Fibroblast of villous mesenchyme (primary cell): ENCODE measurements around the gene TNF. TPM values are rescaled to one million over a fixed set of nuclear protein-coding genes. Genes with fewer than 3 reads are reported as not detected.

ENCODE experiments used
- DNase-seq: peaks from one replicate; pipeline ENCODE4 v3.0.0-alpha.2; 2010; ENCODE audit warnings: low read depth
- H3K4me3 ChIP-seq: 2 replicates; pipeline ENCODE4 v1.5.1; 2011; ENCODE audit warnings: low read depth, mild to moderate bottlenecking, low read length
- CTCF ChIP-seq: IDR thresholded peaks from 2 replicates; pipeline ENCODE4 v1.5.1; 2012; ENCODE audit warnings: low read depth, mild to moderate bottlenecking, low read length; ENCODE audit not compliant: insufficient read depth
- total RNA-seq: library from RNA; depleted of rRNA; stranded (reverse); fragments of >200 nt; gene quantifications from 2 replicates; pipeline ENCODE4 v1.2.3, GENCODE V29; 2012

TNF gene
- total RNA-seq, 1 donor: under 0.01 TPM

GRCh38 chr6:31535538-31536324 lies 39.6 kb upstream of the TNF start:
- H3K4me3 ChIP-seq: no peak overlapping the region
- TF ChIP-seq CTCF: no peak
- DNase-seq: no peak

- H3K4me3 ChIP-seq: peak overlapping the region; percentile 73
- DNase-seq: no peak
- no peak for TF ChIP-seq CTCF
These were observed 36.5 kb upstream of the TNF start for GRCh38 chr6:31538805-31539400.

GRCh38 chr6:31540640-31541039 lies 34.7 kb upstream of the TNF start:
- H3K4me3 ChIP-seq: peak overlapping the region; percentile 73
- no peak for DNase-seq
- no peak for TF ChIP-seq CTCF

GRCh38 chr6:31541059-31541657 lies 34.2 kb upstream of the TNF start:
- DNase-seq: peak; percentile 76
- peak overlapping the region; percentile 73 for H3K4me3 ChIP-seq
- TF ChIP-seq CTCF: no peak

- peak within 1 kb of the TSS; percentile 73 for H3K4me3 ChIP-seq
- peak; percentile 99 for DNase-seq
- TF ChIP-seq CTCF: no peak
These were observed 33.5 kb upstream of the TNF start, which contains the start of gene DDX39B for GRCh38 chr6:31541658-31542521. DDX39B (minus strand) TSS chr6:31542003; CDS start chr6:31540532, 1,471 bp downstream.

DNA sequence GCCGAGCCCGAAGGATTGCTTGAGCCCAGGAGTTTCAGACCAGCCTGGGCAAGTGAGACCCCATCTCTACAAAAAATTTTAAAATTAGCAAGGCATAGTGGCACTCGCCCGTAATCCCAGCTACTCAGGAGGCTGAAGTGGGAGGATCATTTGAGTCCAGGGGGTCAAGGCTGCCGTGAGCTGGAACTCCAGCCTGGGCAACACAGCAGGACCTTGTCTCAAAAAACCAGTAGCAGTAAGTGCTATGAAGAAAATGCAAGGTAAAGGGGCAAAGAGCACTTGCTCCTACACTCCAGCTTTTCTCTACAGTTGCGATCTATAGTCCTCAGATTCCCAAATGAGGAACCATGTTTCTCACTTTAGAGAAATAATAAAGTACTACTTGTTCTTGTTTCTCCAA lies 31.7 kb upstream of the TNF start:
- no peak for TF ChIP-seq CTCF
- H3K4me3 ChIP-seq: no peak overlapping the region
- no peak for DNase-seq
